Epithelial cell of prostate (primary cell): Measurements from ENCODE around the gene ZNRF4.

Experiments
- DNase-seq: peaks from one replicate; pipeline ENCODE4 v3.0.0-alpha.2; 2011; ENCODE audit warnings: low read depth, low spot score
- H3K27ac ChIP-seq: fragments of 450-650 bp; 2 replicates; pipeline ENCODE4 v1.5.1; 2017; ENCODE audit warnings: mild to moderate bottlenecking

ZNRF4 gene

DNA sequence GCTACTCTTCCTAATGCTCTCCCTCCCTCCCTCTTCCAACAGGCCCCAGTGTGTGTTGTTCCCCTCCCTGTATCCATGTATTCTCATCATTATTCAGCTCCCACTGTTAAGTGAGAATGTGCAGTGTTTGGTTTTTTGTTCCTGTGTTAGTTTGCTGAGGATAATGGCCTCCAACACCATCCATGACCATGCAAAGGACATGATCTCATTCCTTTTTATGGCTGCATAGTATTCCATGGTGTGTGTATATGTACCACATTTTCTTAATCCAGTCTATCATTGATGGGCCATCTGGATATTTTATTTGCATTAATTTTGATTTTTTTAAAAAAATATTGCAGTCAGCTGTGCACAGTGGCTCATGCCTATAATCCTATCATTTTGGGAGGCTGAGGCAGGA, 15.8 kb upstream of the ZNRF4 start:
- DNase-seq, result no peak
- H3K27ac ChIP-seq, result no peak overlapping the region

DNA sequence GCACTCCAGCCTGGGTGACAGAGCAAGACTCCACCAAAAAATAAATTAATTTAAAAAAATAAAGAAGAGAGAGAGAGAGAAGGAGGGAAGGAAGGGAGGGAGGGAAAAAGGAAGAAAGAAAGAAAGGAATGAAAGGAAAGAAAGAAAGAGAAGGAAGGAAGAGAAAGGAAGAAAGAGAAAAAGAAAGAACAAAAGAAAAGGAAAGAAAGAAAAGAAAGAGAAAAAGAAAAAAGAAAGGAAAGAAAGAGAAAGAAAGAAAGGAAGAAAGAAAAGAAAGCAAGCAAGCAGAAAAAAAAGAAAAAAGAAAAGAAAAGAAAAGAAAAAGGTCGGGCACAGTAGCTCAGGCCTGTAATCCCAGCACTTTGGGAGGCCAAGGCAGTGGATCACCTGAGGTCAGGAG, 14.9 kb upstream of the ZNRF4 start:
- DNase-seq, result no peak
- no peak overlapping the region for H3K27ac ChIP-seq

DNA sequence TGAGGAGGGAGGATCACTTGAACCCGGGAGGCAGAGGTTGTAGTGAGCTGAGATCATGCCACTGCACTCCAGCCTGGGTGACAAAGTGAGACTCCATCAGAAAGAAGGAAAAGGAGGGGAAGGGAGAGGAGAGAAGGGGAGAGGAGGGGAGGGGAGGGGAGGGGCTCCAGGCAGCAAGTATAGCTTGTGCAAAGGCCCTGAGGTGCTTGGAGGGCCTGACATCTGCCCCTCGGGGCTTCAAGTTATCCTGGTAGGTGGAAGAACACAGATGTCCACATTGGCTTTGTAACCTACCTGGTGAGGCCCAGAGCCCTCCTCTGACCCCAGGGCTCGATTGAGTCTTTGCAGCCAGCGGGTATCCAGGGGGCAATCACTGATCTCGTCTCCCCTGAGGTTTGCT, 11.5 kb upstream of the ZNRF4 start:
- H3K27ac ChIP-seq, result no peak overlapping the region
- no peak for DNase-seq

DNA sequence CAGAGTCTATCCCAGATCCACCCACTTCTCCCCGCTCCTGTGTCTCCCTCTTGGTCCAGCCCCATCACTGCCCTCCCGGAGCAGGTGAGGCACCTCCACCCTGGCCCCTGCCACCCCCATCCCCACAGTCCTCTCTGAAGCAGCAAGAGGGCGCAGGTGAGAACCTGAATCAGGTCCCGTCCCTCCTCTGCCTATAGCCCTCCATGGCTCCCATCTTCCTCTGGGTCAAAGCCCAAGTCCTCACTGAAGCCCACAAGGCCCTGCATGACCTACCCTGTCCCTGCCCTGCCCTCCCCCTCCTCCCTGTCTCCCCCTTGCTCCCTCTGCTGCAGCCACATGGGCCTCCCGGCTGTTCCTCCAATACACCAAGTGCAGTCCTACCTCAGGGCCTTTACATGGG, 10.8 kb upstream of the ZNRF4 start:
- DNase-seq, result no peak
- no peak overlapping the region for H3K27ac ChIP-seq

DNA sequence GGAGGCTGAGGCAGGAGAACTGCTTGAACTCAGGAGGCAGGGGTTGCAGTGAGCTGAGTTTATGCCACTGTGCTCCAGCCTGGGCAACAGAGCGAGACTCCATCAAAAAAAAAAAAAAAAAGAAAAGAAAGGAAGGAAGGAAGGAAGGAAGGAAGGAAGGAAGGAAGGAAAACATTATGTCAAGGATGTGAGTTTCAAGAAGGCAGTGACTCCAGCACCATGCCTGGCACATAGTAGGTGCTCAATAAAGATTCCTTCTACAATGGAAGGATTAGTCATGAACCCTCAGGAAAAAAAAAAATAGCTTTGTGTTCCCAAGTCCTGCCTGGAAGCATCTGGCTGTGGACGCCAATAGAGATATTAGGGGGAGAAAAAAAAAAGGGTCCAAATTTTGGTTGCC, 10.1 kb upstream of the ZNRF4 start:
- DNase-seq, result no peak
- no peak overlapping the region for H3K27ac ChIP-seq

DNA sequence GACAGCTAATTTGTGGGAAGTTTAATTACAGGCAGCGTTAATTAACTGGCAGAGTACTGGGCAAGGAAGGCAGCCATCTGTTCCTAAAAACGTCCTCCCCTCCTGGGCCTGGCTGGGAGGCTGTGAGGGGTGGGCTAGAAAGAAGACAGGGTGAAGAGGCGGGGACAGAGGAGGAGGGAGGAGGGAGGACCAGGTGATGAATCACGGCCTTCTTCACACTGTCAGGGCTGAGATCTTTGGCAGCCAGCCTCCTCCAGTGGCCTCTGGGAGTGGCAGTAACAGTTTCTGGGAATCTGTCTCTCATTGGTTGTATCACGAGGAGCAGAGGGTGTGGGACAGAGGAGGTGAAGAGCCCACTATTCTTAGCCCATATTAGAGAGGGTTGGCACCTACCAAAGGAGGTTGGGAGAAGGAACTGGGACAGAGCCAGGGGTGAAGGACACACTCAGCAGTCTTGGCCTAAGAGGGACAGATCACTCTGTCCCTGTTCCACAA, 9.6 kb upstream of the ZNRF4 start:
- DNase-seq, result no peak

DNA sequence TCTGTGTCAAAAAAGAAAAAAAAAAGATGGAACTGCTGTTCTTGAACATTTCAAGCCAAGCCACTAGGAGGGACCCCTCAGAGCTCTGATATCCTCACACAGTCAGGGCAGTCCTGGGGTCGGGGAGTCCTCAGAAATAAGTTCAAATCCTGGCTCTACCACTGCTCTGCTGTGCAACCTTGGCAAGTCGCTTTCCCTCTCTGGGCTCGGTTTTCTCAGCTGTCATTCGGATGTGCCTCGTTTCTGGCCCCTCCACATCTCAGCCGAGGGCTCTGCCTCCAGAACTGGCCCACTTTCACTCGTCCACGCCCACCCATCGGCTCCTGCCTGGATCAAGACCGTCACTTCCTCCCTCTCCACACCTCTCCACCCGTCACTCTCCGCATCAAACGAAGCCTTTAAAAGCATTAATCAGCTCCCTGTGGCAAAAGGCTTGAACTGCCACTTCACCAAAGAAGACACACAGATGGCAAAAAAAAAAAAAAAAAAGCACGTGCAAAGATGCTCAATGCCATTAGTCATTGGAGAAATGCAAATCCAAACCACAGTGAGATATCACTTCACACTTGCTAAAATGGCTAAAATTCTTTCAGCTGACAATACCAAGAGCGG, 7.4 kb upstream of the ZNRF4 start:
- H3K27ac ChIP-seq, result no peak overlapping the region
- DNase-seq, result no peak

More for the DNA sequence above, 9.6 kb upstream of the ZNRF4 start:
- no peak overlapping the region for H3K27ac ChIP-seq

DNA sequence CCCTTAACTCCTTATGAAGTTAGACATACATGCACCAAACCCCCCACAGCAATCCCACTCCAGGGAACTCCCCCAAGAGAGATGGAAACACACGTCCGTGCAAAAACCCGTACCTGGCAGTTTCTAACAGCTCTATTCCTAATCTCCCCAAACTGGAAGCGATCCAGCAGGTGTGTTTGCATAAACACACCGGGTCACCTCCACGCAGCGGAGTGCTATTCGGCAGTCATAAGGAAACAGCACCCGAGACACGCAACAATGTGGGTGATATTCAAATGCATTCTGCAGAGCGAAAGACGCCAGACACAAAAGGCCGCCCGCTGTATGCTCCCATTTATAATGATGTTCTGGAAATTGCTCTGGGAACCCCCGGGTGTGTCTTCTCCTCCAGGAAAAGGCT, 6.8 kb upstream of the ZNRF4 start:
- H3K27ac ChIP-seq, result no peak overlapping the region
- no peak for DNase-seq

DNA sequence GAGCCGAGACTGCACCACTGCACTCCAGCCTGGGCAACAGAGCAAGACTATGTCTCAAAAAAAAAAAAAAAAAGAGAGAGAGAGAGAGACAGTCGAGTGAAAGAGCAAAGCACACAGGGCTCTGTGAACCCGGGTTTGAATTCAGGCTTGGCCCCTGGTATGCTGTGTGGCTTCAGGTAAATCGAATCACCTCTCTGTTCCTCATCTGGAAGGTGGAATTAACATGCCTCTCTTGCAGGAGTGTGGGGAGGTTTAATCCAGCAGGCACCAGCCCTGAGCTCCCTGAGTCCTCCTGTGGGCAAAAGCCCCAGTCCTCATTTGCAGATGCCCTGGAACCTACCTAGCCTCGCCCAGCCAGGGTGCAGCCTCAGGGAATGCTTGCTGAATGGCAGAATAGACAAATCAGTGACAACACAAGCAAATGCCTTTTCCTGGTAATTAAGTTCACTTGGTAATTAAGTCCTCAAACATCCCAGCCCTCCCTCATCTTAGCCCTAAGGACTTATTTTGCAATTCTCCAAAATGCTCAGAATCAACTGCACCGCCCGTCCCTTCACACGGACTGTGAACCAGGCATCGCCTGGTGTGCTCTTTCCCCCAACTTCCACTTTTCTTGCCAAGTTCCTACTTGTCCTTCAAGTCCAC, 4.6 kb upstream of the ZNRF4 start:
- DNase-seq, result no peak
- no peak overlapping the region for H3K27ac ChIP-seq

DNA sequence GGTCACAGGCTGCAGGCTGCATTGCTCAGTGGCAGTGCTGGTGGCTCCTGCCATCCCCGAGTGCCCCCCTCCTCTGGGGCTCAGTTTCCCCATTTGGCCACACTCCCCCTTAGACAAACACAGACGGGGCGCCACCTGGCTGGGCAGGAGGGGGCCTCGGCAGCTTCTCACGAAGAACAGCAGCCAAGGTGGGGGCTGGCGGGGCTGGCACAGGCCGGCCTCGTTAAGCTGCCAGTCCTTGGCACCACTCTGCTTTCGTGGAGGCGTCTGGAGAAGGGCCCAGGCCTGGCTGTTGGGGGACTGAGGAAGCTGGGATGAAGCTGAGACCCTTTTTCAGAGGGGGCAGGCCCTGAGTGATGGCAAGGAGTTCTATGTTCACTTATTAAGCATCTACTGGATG, 3.7 kb upstream of the ZNRF4 start:
- no peak overlapping the region for H3K27ac ChIP-seq
- no peak for DNase-seq

DNA sequence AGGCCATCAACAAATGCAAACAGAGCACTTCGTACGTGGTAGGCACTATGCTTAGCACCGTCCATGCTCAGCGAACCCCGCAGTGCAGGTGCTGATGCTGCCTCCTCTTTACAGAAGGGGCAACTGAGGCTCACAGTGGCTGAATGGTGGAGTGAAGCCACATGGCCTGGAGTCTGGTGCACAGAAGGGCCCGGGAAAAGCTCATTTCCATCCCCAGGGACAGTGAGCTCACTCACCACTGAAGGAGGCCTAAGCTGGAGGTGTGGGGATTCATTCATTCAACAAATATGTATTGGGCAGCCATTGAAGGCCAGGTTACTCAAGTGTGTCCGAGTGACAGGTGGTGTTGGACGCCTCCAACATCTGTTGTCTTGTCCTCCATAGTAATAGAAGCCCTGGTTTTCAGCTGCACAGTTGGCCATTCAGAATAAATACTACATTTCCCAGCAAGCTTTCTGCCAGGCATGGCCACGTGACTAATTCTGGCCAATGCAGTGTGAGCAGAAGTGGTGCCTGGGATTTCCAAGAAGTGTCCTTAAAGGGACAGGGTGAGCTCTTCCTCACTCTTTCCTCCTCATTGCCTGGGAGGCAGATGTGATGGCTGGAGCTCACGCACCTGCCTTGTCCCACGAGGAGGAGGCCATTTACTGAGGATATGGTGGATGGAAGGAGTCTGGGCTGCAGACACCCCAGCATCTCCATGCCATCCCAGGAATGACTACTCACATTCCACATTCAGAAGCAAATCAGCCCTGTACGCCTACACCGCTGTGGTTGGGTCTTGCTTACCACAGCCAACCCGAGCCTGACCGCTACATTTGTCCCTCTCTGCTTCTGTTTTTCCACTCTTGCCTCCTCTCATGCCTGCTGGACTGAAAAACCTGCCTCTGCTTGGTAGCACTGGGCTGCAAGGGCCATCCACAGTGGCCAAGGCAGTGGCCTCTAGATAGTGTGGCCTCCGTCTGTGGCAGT, 2.3 kb upstream of the ZNRF4 start:
- no peak for DNase-seq
- no peak overlapping the region for H3K27ac ChIP-seq

DNA sequence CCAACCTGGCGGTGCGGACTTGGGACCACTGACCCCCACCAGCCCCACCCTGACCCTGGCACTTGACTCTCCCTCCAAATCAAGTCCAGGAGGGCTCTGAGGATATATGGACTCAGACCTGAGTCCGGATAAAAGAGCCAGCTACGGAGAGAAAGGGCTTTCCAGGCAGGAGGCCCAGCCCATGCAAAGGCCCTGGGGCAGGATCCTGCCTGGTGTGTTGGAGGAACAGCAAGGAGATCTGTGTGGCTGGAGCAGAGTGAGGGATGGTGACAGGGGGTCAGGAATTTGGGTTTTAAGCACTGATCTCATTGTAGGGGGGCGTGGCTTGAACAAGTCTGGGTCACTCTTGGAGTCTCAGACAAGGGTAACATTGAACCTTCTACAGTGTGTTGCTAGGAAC, 474 bp upstream of the ZNRF4 start:
- DNase-seq, result no peak
- H3K27ac ChIP-seq, result no peak overlapping the region

DNA sequence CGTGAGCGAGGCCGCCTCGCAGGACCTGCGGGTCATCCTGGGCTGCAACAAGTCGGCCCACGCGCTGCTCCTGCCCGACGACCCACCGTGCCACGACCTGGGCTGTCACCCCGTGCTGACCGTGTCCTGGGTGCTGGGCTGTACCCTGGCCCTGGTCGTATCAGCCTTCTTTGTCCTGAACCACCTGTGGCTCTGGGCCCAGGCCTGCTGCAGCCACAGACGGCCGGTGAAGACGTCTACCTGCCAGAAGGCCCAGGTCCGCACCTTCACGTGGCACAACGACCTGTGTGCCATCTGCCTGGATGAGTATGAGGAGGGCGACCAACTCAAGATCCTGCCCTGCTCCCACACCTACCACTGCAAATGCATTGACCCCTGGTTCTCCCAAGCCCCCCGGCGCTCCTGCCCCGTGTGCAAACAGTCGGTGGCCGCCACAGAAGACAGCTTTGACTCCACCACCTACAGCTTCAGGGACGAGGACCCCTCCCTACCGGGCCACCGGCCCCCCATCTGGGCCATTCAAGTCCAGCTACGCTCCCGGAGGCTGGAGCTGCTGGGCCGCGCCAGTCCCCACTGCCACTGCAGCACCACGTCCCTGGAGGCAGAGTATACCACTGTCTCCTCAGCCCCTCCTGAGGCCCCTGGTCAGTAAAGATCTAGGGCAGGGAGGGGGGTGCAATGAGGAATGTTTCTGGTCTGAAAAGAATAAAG, 1.1 kb downstream of the ZNRF4 start:
- no peak overlapping the region for H3K27ac ChIP-seq
- DNase-seq, result no peak

DNA sequence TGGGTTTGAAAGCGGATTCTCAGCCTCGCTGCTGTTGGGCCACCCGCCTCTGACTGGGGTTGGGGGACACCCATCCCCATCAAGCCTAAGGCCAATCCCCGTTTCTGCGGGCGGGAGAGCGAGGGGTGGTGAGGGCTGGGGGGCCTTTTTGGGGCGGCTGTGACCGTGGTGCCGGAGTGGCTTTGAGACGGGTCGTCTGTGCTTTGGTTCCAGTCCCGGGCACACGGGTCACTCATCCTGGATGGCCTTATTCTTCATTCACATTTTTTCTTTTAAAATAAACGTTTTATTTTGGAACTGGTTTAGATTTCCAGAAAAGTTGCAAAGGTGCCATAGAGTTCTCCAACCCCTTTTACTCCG, 1.6 kb downstream of the ZNRF4 start:
- DNase-seq, result no peak
- no peak overlapping the region for H3K27ac ChIP-seq

DNA sequence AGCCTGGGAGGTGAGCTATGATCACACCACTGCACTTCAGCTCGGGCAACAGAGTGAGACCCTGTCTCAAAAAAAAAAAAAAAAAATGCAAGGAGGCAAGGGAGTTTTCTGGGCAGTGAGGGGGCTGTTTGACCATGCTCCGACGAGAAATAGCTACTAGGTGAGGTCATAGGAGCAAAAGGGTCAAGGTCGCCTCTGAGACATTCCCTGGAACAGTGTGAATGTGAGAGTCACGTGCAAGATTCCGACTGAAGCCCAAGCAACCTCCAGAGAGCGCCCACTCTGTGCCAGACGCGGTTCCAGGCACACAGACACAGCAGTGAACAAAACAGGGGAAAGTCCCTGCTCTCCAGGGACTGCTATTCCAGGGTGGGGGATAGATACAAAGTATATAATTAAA, 2.5 kb downstream of the ZNRF4 start:
- no peak overlapping the region for H3K27ac ChIP-seq
- no peak for DNase-seq

DNA sequence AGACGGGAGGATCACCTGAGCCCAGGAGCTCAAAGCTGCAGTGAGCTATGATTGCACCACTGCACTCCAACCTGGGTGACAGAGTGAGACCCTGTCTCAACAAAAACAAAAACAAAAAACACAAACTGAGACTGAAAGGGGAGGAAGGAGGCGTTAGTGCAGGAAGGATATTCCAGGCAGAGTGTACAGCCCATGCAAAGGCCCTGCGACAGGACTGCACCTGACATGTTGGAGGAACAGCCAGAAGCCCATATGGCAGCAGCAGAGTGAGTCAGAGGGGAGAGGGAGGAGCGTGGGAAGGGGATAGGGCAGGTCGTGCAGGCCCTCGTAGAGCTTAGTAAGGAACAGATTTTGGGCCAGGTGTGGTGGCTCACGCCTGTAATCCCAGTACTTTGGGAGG, 3.2 kb downstream of the ZNRF4 start:
- no peak overlapping the region for H3K27ac ChIP-seq
- DNase-seq, result no peak

DNA sequence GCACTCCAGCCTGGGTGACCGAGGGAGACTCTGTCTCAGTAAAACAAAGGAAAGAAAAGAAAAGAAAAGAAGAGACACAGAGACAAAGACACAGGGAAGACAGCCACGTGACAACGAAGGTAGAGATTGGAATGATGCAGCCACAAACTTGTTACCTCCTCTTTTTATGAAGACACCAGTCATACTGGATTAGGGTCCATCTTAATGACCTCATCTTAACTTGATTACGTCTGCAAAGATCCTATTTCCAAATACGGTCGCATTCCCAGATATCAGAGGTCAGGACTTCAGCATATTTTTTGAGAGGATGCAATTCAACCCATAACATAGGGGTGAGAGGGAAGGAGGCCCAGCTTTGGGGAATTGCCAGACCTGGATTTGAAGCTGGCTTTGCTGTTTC, 4.1 kb downstream of the ZNRF4 start:
- no peak overlapping the region for H3K27ac ChIP-seq
- no peak for DNase-seq

DNA sequence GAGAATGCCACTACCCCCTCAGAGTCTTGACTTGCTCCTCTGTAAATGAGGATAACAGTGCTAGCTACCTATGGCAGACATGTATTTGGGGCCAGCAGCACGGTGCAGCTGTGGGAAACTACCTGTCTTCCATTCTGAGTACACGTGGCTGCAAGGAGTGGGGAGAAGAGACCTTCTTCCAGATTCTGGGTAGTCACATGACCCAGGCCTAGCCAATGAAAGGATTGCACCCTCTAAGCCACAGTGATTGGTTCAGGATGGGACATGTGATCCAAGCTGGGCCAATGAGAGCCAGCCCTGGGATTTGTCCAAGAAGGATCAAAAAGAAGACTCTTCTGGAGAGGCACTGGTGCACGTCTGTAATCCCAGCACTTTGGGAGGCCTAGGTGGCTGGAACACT, 5.5 kb downstream of the ZNRF4 start:
- no peak overlapping the region for H3K27ac ChIP-seq
- DNase-seq, result no peak

DNA sequence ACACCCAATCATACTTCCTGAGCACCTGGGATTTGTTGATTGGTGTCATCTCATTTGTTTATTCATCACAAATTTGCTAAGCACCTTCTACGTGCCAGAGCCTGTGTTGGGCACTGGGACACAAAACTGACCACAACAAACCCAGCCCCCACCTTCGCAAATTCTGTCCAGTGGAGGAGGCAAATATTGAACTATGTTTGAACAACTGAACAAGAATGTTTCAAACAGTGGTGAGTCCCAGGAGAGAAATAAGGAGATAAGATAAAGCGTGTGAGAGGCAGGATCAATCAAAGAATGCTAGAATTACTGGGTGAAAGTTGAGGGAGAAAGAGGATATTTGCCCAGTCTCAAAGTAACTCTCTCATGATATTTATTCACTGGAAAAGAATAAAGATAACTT, 8.7 kb downstream of the ZNRF4 start:
- H3K27ac ChIP-seq, result no peak overlapping the region
- no peak for DNase-seq

DNA sequence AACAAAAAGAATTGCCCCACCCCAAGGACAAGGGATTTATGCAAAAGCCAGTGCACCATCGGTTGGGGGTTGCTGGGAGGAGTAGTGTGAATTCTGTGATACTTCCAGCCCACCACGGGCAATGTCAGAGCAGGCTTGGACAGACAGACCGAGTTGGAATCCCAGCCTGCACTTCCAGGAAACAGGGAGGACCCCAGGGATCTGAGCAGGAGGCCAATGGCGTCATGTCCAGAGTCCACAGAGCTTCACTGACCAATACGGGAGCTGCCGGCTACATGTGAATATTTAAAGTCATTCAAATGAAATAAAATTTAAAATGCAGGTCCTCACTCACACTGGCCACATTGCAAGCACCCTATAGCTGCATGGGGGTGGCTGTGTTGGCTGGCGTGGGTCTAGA, 10.9 kb downstream of the ZNRF4 start:
- H3K27ac ChIP-seq, result no peak overlapping the region
- DNase-seq, result no peak

DNA sequence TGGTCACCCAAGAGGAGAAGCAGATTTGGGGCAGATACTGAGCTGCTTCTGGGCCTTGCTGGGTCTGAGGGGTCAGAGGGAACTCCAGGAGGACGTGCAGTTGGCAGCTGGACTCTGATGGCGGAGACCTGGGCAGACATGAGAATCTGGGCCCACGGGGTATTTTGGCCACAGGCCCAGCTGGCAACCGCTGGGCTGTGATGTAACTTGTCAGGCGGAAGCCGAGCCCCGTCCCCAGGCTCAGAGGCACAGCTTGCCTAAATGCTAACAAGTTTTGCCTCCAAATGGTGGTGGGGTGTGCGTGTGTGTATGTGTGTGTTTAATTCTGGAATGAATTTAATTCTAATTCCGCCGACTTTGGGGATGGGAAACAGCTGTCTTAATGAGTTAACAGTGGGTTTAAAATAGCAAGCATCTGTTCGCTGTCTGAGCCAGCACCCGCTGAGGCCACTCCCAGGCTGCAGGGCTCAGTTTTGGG, 11.6 kb downstream of the ZNRF4 start:
- no peak for DNase-seq
- no peak overlapping the region for H3K27ac ChIP-seq
